HepG2 (cell line): ENCODE measurements around the gene MOXD1. TPM values are rescaled to one million over a fixed set of nuclear protein-coding genes. Genes with fewer than 3 reads are reported as not detected.
A peak's percentile ranks its signal among the peaks of the same experiment; 100 is the strongest.

Experiments used
- ADNP ChIP-seq: sonication (generic); formaldehyde crosslinking; IDR thresholded peaks from 2 replicates; pipeline ENCODE4 v1.4.0; 2020; ENCODE audit warnings: missing genetic modification reagents
- HNF4G ChIP-seq, 2 experiments: sonication (generic) in 1 of 2; formaldehyde crosslinking in 1 of 2; IDR thresholded peaks; 2 replicates each; pipeline versions ENCODE4 v1.4.0 to v1.6.1; 2011 to 2020; ENCODE audit warnings: borderline replicate concordance in 2 of 2, low read depth in 2 of 2, mild to moderate bottlenecking in 2 of 2, low read length in 1 of 2, missing genetic modification reagents in 1 of 2, moderate library complexity in 1 of 2
- KLF11 ChIP-seq: IDR thresholded peaks from 2 replicates; pipeline ENCODE4 v1.6.1; 2016; ENCODE audit warnings: missing compliant biosample characterization
- MEIS2 ChIP-seq: sonication (generic); formaldehyde crosslinking; IDR thresholded peaks from 2 replicates; pipeline ENCODE4 v1.9.0; 2021; ENCODE audit warnings: mild to moderate bottlenecking, missing genetic modification reagents
- NR3C1 ChIP-seq: sonication (generic); formaldehyde crosslinking; IDR thresholded peaks from 2 replicates; pipeline ENCODE4 v1.4.0; 2020; ENCODE audit warnings: missing genetic modification reagents
- POLR2A ChIP-seq, 2 experiments: IDR thresholded peaks; 2 replicates each; pipeline ENCODE4 v1.6.1; 2011; ENCODE audit warnings: low read depth in 2 of 2, low read length in 2 of 2, mild to moderate bottlenecking in 1 of 2, moderate library complexity in 1 of 2; ENCODE audit not compliant: insufficient read depth in 1 of 2
- RXRB ChIP-seq: IDR thresholded peaks from 2 replicates; pipeline ENCODE4 v1.6.1; 2016; ENCODE audit warnings: borderline replicate concordance, missing genetic modification reagents, missing compliant biosample characterization
- ZBTB44 ChIP-seq: sonication (generic); formaldehyde crosslinking; IDR thresholded peaks from 2 replicates; pipeline ENCODE4 v1.4.0; 2020; ENCODE audit warnings: missing genetic modification reagents
- ZNF816 ChIP-seq: sonication (generic); formaldehyde crosslinking; IDR thresholded peaks from 2 replicates; pipeline ENCODE4 v1.8.0; 2022; ENCODE audit warnings: missing genetic modification reagents, mild to moderate bottlenecking, borderline replicate concordance
- ZNF891 ChIP-seq: sonication (generic); formaldehyde crosslinking; IDR thresholded peaks from 2 replicates; pipeline ENCODE4 v1.5.0; 2020; ENCODE audit warnings: mild to moderate bottlenecking, missing genetic modification reagents
- ZZZ3 ChIP-seq: sonication (generic); formaldehyde crosslinking; IDR thresholded peaks from 2 replicates; pipeline ENCODE4 v1.4.0; 2020; ENCODE audit warnings: missing genetic modification reagents, mild to moderate bottlenecking, borderline replicate concordance
- polyA plus RNA-seq, 8 experiments: library from polyadenylated mRNA; depleted of rRNA in 3 of 8; stranded (reverse) in 7 of 8; unstranded in 1 of 8; fragments of >200 nt; fragmentation: Illumina TruSeq in 4 of 8; extraction: Trizol in 4 of 8; gene quantifications; 2 replicates each; pipeline versions ENCODE4 v1.2.1 to v1.2.3, GENCODE V29; 2011 to 2016; ENCODE audit warnings: low read depth in 4 of 8, missing spikeins in 1 of 8, mixed read lengths in 1 of 8; ENCODE audit not compliant: insufficient read depth in 1 of 8
- total RNA-seq, 5 experiments: library from RNA; depleted of rRNA; stranded (reverse); fragments of >200 nt; fragmentation: Illumina TruSeq; extraction: Trizol; gene quantifications; 2 replicates each; pipeline ENCODE4 v1.2.3, GENCODE V29; 2016; ENCODE audit warnings: low read depth in 1 of 5
- TF ChIP-seq, protein P1 (sequence below): IDR thresholded peaks from 2 replicates; pipeline ENCODE4 v1.4.0; 2020; ENCODE audit warnings: mild to moderate bottlenecking, missing genetic modification reagents
- TF ChIP-seq, protein P2 (sequence below): sonication (generic); formaldehyde crosslinking; IDR thresholded peaks from 2 replicates; pipeline ENCODE4 v1.4.0; 2020; ENCODE audit warnings: missing genetic modification reagents, borderline replicate concordance

MOXD1 gene
- total and polyA plus RNA-seq, 2 of the 13 experiments (the other 11 are each of a cell fraction or from before 2014, with no cell fraction given): 0.03 TPM; not detected in 1

DNA sequence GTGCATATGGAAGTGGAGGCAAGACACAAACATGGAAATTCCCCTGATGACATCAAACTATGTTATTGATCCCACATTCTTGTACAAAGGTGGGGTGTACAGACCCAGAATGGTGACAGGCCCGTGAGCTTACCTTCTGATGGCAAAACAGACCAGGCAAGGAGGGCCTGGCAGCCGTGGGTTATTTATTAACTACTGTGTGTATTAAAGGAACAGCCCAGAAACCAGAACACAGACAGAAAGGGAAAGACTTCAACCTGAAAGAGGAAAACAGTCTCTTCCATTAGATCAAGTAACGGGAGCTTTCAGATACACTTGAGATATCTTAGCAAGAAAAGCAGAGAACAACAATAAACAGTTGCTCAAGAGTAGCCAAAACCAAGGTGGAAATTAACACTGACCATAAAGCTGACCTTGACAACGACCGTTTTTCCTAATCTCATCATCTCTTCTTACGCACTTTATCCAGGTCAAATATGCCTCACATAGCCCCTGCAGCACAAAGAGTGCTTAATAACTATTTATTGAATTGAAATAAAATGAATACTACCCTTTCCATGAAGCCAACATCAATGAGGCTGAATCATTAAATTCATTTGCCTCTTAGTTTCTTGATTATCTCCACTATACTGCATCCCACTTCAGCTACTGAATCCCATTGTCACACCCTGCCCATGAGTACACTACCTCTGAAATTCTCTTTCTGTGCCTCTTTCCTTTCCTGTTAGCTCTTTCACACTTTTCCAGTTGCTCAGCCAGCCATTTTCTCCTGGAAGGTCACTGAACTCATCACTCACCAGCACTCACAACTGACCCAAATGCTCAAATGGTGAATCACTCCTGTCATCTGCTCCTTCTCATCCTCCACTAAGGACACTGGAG, 67.4 kb downstream of the MOXD1 start (continued):
- TF ChIP-seq, protein P1, sequence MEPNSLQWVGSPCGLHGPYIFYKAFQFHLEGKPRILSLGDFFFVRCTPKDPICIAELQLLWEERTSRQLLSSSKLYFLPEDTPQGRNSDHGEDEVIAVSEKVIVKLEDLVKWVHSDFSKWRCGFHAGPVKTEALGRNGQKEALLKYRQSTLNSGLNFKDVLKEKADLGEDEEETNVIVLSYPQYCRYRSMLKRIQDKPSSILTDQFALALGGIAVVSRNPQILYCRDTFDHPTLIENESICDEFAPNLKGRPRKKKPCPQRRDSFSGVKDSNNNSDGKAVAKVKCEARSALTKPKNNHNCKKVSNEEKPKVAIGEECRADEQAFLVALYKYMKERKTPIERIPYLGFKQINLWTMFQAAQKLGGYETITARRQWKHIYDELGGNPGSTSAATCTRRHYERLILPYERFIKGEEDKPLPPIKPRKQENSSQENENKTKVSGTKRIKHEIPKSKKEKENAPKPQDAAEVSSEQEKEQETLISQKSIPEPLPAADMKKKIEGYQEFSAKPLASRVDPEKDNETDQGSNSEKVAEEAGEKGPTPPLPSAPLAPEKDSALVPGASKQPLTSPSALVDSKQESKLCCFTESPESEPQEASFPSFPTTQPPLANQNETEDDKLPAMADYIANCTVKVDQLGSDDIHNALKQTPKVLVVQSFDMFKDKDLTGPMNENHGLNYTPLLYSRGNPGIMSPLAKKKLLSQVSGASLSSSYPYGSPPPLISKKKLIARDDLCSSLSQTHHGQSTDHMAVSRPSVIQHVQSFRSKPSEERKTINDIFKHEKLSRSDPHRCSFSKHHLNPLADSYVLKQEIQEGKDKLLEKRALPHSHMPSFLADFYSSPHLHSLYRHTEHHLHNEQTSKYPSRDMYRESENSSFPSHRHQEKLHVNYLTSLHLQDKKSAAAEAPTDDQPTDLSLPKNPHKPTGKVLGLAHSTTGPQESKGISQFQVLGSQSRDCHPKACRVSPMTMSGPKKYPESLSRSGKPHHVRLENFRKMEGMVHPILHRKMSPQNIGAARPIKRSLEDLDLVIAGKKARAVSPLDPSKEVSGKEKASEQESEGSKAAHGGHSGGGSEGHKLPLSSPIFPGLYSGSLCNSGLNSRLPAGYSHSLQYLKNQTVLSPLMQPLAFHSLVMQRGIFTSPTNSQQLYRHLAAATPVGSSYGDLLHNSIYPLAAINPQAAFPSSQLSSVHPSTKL (CRISPR knock-in tag): peak; percentile 64
- TF ChIP-seq KLF11 (no peak), MEIS2 (CRISPR knock-in tag) (peak; percentile 70), ZZZ3 (CRISPR knock-in tag) (no peak), ZNF816 (peak; percentile 86), ZBTB44 (CRISPR knock-in tag) (no peak), POLR2A (IDR thresholded peaks at IDR 0.05; ENCODE audit: insufficient read depth in 1 of 2, low read depth in 2 of 2, low read length in 2 of 2) (peak in 1 of 2 experiments; percentile 31; a peak in 1 of 4 replicates), ADNP (CRISPR knock-in tag) (peak; percentile 80; the same call in 1 of the 2 replicates), NR3C1 (CRISPR knock-in tag) (no peak), HNF4G (IDR thresholded peaks at IDR 0.05; ENCODE audit: borderline replicate concordance, low read depth, low read length) (peak; percentile 15; the same call in 1 of the 2 replicates), HNF4G (CRISPR knock-in tag; IDR thresholded peaks at IDR 0.05; ENCODE audit: borderline replicate concordance, low read depth) (no peak), RXRB (CRISPR knock-in tag) (peak; percentile 88), ZNF891 (CRISPR knock-in tag) (no peak)
- TF ChIP-seq, protein P2, sequence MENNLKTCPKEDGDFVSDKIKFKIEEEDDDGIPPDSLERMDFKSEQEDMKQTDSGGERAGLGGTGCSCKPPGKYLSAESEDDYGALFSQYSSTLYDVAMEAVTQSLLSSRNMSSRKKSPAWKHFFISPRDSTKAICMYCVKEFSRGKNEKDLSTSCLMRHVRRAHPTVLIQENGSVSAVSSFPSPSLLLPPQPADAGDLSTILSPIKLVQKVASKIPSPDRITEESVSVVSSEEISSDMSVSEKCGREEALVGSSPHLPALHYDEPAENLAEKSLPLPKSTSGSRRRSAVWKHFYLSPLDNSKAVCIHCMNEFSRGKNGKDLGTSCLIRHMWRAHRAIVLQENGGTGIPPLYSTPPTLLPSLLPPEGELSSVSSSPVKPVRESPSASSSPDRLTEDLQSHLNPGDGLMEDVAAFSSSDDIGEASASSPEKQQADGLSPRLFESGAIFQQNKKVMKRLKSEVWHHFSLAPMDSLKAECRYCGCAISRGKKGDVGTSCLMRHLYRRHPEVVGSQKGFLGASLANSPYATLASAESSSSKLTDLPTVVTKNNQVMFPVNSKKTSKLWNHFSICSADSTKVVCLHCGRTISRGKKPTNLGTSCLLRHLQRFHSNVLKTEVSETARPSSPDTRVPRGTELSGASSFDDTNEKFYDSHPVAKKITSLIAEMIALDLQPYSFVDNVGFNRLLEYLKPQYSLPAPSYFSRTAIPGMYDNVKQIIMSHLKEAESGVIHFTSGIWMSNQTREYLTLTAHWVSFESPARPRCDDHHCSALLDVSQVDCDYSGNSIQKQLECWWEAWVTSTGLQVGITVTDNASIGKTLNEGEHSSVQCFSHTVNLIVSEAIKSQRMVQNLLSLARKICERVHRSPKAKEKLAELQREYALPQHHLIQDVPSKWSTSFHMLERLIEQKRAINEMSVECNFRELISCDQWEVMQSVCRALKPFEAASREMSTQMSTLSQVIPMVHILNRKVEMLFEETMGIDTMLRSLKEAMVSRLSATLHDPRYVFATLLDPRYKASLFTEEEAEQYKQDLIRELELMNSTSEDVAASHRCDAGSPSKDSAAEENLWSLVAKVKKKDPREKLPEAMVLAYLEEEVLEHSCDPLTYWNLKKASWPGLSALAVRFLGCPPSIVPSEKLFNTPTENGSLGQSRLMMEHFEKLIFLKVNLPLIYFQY (CRISPR knock-in tag): peak; percentile 44; the same call in 1 of the 2 replicates
